ENCODE data around the gene CMIP.

- TF ChIP-seq FOXM1 (IDR thresholded peaks at IDR 0.05; ENCODE audit: borderline replicate concordance) = no peak
- TF ChIP-seq FOXK2 (IDR thresholded peaks at IDR 0.05) = no peak
- no peak for TF ChIP-seq NFRKB (IDR thresholded peaks at IDR 0.05)
- TF ChIP-seq BHLHE40 (IDR thresholded peaks at IDR 0.05; ENCODE audit: borderline replicate concordance) = no peak
- no peak for TF ChIP-seq PKNOX1 (IDR thresholded peaks at IDR 0.05)
- TF ChIP-seq SP1 (IDR thresholded peaks at IDR 0.05) = no peak
- TF ChIP-seq ARNT (IDR thresholded peaks at IDR 0.05) = no peak
- TF ChIP-seq FOXA1 (IDR thresholded peaks at IDR 0.05) = no peak
Observed at GRCh38 chr16:81489547-81490267, 45.1 kb downstream of the CMIP start.
